Activated CD4-positive, CD25-positive, alpha-beta regulatory T cell (primary cell): ENCODE measurements around the gene NEAT1.
A peak's percentile ranks its signal among the peaks of the same experiment; 100 is the strongest.

Source experiments
- DNase-seq, 4 experiments: peaks; one replicate each; lab custom pipeline; 2025; lab: John Stamatoyannopoulos, UW

The NEAT1 gene

GRCh38 chr11:65422633-65423515 is at the start of gene NEAT1:
Gene NEAT1, plus strand, starts transcription at chr11:65422798.
- DNase-seq, result peak; percentile 85 to 98 (median 90)

GRCh38 chr11:65373839-65374580 is 48.6 kb upstream of the NEAT1 start:
- no peak for DNase-seq

GRCh38 chr11:65375012-65375411 is 47.6 kb upstream of the NEAT1 start:
- no peak for DNase-seq

- DNase-seq, result no peak
Measured at GRCh38 chr11:65376138-65376713, 46.4 kb upstream of the NEAT1 start.

- DNase-seq, result no peak
Measured at GRCh38 chr11:65377036-65377435, 45.6 kb upstream of the NEAT1 start.

- no peak for DNase-seq
Measured at GRCh38 chr11:65377777-65378176, 44.8 kb upstream of the NEAT1 start.

GRCh38 chr11:65378208-65378927 is 44.2 kb upstream of the NEAT1 start:
- DNase-seq, result no peak

- no peak for DNase-seq
Measured at GRCh38 chr11:65378928-65379638, 43.5 kb upstream of the NEAT1 start.

GRCh38 chr11:65379698-65380459 is 42.7 kb upstream of the NEAT1 start:
- DNase-seq, result no peak

GRCh38 chr11:65380460-65381119 is 42.0 kb upstream of the NEAT1 start:
- DNase-seq, result no peak

GRCh38 chr11:65381716-65382032 is 40.9 kb upstream of the NEAT1 start:
- no peak for DNase-seq

- peak; percentile 79 to 87 (median 84) for DNase-seq
Measured at GRCh38 chr11:65382033-65382803, 40.4 kb upstream of the NEAT1 start, which contains the start of gene SLC25A45. Gene SLC25A45, minus strand, starts transcription at chr11:65382646. Its CDS starts 695 bp downstream, at chr11:65381951.

GRCh38 chr11:65382804-65383368 is 39.7 kb upstream of the NEAT1 start:
- DNase-seq, result no peak

- no peak for DNase-seq
Measured at GRCh38 chr11:65383778-65384177, 38.8 kb upstream of the NEAT1 start.

GRCh38 chr11:65384301-65384889 is 38.2 kb upstream of the NEAT1 start:
- no peak for DNase-seq

GRCh38 chr11:65386307-65387140 is 36.1 kb upstream of the NEAT1 start, which contains the start of gene FRMD8:
Gene FRMD8, plus strand, starts transcription at chr11:65386637. Its CDS starts 400 bp downstream, at chr11:65387037.
- peak; percentile 69 to 87 (median 78) for DNase-seq

GRCh38 chr11:65388731-65389130 is 33.9 kb upstream of the NEAT1 start:
- DNase-seq, result no peak
